D721Med (cell line): ENCODE measurements around the gene TBL1X.

Experiments
- DNase-seq: peaks from one replicate; pipeline ENCODE4 v3.0.0; 2011; ENCODE audit warnings: low spot score; ENCODE audit not compliant: insufficient read length
- FAIRE-seq: peaks from 2 replicates; lab custom pipeline; 2011; peaks lifted over from hg19 to GRCh38; lab: Jason Lieb, UNC
- TF ChIP-seq, protein P1 (sequence below): IDR thresholded peaks from 2 replicates; pipeline ENCODE4 v1.5.1; 2012; ENCODE audit warnings: mild to moderate bottlenecking, control low read depth; ENCODE audit not compliant: insufficient read depth; ENCODE audit errors: missing control alignments

Gene TBL1X

DNA sequence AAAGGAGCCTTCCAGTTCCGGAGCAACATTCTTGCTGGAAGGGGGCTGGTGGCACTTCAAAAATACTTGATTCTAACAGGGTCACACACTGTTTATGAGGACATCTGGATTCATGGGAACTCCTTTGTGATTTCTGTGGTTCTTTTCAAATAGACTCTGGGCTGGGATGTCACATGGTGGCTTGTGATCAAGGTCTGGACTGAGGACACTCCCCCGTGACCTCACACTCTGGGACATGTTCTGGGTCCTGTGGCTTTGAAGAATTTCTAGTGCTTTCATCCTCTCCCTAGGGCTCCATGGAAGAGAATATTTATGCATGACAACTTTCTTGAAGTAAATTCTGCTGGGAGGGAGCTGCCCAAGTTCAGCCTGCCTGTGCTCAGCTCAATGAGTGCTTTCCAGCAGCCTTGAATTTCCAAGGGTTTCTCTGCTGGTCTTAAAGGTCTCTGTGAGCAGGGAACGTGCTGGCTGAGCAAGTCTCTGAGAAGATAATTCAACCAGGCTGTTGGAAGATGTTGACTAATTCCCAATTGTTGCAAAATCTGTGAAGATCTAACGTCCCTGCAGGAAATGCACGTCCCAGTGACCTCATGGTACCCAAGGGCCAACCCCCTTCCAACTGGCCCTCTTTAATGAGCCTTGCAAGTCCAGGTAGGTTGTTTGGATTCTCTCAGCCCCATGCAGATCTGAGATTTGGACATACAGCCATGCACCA lies 264.5 kb downstream of the TBL1X start:
- FAIRE-seq: no peak
- TF ChIP-seq, protein P1, sequence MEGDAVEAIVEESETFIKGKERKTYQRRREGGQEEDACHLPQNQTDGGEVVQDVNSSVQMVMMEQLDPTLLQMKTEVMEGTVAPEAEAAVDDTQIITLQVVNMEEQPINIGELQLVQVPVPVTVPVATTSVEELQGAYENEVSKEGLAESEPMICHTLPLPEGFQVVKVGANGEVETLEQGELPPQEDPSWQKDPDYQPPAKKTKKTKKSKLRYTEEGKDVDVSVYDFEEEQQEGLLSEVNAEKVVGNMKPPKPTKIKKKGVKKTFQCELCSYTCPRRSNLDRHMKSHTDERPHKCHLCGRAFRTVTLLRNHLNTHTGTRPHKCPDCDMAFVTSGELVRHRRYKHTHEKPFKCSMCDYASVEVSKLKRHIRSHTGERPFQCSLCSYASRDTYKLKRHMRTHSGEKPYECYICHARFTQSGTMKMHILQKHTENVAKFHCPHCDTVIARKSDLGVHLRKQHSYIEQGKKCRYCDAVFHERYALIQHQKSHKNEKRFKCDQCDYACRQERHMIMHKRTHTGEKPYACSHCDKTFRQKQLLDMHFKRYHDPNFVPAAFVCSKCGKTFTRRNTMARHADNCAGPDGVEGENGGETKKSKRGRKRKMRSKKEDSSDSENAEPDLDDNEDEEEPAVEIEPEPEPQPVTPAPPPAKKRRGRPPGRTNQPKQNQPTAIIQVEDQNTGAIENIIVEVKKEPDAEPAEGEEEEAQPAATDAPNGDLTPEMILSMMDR: no peak
- no peak for DNase-seq

DNA sequence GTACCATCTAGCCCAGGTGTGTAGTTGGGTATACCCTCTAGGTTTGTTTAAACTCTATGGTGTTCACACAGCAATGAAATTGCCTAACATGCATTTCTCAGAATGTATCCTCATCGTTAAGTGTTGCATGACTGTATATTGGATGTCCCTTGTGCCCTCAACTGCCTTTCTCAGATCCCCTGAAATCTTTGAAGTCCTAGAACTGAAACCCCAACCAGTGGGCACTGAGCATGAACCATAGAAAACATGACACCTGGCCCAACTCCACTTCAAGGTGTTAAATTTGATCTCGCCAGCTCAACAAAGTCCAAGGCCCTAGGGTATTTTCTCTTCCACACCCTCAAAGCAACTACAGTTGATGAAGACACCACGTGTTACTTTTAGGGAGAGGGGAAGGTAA lies 265.2 kb downstream of the TBL1X start:
- FAIRE-seq: no peak
- TF ChIP-seq, protein P1: no peak
- no peak for DNase-seq

DNA sequence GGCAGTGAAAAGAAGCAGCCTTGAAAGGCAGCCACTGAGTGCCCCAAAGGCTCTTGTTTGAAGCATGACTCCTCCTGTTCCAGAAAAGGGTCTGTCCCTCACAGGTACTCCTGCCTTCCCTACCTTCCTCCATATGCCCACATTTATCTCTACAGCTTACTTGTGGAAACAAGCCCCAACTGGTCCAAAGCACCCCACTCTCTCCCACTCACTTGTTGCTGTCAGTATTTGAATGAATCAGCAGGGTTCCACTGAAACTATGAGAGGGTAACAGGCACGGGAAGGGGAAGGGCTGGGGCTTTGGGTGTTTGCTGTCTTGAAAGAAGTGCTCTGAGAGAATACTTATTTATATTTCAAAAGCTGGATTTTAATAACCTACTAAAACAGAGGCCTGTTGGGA lies 265.9 kb downstream of the TBL1X start:
- TF ChIP-seq, protein P1: no peak
- FAIRE-seq (no peak), DNase-seq (no peak)

DNA sequence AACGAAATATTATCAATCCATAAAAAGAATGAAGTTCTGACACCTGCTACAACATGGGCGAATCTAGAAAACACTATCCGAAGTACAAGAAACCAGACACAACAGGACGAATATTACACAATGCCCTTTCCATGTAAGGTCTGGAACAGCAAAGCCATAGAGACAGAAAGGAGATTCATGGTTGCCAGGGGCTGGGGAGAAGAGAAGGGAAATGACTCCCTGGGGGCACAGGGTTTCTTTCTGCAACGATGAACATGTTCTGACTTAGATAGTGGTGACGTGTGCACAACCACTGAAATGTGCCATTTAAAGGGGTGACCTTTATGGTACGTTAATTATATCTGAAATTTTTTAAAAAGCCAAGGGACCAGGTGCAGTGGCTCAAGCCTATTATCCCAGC lies 272.5 kb downstream of the TBL1X start:
- FAIRE-seq: no peak
- TF ChIP-seq, protein P1: no peak
- no peak for DNase-seq

DNA sequence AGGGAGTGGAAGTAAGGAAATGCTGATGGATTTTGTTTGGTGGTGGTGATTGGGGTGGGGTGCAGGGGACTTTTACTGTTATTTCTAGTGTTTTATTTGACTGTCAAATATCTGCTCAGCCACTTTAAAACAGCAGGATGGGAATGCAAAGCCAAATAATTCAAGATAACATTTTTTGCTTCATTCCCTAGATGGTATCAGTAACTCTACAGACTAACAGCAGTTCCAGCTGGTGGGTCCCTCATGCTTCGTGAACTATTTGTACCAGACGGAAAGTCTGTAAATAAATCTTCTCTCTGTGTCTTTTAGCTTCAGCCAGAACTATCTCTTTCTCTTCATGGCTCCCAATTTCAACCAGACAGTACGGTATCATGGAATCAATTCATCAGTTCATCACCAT lies 273.3 kb downstream of the TBL1X start:
- FAIRE-seq (no peak), DNase-seq (no peak)
- TF ChIP-seq, protein P1: no peak

DNA sequence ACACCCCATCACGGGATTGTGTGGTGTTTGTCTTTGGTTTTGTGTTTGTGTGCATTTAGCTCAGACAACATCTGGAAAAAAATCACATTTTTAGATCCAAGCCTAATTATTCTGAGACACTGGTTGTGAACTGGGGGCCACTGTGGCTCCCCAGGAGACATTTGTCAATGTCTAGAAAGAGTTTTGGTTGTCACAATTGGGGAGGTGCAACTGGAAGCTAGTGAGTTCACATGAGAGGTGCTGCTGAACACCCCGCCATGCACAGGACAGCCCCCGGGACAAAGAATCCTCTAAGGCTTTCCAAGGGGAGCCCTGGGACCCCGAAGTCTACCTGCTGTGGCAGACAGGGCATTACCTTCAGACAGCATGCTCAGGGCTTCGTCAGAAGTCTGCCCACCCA lies 274.3 kb downstream of the TBL1X start:
- FAIRE-seq (no peak), DNase-seq (no peak)
- TF ChIP-seq, protein P1: no peak

DNA sequence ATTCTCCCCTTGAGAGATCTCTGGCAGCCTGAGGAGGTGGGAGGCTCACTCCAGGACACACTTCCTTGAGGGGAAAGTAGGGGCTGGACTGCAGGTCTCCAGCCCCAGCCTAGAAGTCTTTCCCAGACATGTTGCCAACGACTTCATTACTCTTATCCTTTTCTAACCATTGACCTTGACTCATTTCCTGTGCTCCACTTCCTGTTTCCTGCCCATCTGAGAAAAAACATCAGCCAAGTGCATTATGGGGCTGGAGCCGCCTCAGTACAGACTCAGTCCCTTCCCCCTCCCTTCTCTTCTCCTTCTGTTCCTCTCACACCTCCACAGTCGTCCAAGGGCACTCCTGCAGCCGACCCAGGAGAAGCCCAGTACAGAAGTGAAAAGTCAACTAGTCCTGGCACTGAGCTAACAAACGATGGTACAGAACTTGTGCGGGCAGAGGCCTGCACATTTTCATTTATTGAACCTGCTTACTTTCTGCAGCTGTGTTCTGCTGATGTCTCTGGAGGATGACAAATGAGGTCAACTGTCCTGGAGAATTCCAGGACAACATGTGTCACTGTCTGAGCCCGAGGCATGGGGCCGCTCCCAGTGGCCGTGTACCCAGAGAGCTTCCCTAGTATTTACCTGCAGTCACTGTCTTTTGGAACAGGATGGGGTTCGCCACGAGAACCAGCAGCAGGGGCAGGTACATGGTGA lies 280.7 kb downstream of the TBL1X start:
- DNase-seq: no peak
- TF ChIP-seq, protein P1: no peak
- FAIRE-seq: no peak
